GM18909 (cell line): ENCODE measurements around the gene MRPS10.

Source experiments
- ATAC-seq: cut with Tn5 transposase; IDR thresholded peaks from one replicate; pipeline ENCODE4 v1.9.1; 2021; ENCODE audit warnings: mild to moderate bottlenecking; ENCODE audit not compliant: unreplicated experiment, poor library complexity

The MRPS10 gene

DNA sequence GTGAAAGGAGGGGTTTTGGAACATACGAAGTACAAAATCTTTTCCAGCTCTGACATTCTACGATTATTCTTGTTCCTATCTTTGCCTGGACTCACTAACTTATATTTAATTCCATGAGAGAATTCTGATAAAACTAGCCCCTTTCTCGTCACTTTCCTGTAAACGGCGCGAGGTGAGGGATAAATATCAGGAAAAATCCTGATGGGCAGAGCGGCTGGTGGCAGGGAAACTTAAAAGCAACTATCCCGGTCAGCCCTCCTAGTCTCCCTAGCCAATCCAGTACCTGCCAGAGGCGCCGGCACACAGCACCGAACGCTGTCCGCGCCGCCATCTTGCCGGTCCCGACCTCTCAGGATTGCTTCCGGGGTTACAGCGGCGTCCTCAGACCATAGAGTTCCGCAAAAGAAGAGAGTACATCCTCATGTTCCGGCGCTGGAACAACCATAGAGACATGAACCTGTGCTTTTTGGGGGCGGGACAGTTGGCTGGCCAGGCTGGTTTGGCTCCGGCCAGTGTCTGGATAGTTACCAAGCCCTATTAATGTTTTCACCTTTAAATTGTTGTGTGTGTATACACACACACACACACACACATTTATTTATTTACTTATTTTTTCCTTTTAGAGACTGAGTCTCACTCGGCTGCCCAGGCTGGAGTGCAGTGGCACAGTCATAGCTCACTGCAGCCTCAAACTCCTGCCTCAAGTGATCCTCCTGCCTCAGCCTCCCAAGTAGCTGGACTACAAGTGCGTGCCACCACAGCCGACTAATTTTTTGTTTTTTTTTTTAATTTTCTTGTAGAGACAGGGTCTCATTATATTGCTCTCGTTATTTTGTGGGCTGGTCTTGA, at the start of gene MRPS10:
TSS of gene MRPS10 (minus strand) at position 343 of the 849 bp plus-strand sequence. CDS start at position 331, 12 bp downstream.
- ATAC-seq: peak; percentile 95

DNA sequence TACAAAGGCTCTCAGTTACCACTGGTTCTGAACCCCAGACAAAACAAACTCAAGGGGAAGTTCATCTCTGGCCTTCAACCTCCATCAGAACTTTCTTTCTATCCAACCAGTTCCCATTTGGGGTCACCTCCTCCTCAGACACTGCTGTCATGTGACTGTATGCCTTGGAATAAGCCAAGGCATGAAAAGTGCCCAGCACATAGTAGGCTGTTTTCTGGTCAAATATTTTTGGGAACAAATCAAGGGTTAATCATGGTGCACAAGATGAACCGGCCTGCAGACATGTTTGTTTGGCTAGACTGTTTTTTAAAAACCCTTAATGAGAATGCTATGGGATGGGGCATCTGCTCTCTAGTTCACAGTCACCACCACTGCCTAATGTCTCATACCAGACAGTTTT, 48.9 kb upstream of the MRPS10 start:
- no peak for ATAC-seq

DNA sequence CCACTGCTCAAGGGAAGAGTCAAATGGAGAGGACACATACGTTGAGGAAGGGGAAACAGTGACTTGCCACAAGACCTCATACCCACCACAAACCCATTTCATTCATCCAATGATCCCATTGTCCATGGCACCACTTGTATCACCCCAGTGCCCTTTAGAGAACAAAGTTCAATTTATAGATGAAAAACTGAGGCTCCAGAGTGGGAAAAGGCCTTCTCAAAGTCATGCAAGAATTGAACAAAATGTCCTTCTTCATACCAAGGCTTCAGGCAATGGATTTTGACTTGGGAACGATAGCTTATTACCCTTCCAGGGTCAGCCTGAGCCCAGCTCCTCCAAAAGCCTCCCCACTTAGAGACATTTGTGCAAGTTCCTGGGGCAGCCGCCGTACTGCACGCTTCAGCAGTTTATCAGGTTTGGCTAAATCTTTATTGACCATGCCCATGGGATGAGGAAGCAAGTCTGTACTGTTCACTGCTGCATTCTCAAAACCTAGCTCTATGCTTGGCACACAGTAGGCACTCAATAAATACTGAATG, 47.3 kb upstream of the MRPS10 start:
- no peak for ATAC-seq

DNA sequence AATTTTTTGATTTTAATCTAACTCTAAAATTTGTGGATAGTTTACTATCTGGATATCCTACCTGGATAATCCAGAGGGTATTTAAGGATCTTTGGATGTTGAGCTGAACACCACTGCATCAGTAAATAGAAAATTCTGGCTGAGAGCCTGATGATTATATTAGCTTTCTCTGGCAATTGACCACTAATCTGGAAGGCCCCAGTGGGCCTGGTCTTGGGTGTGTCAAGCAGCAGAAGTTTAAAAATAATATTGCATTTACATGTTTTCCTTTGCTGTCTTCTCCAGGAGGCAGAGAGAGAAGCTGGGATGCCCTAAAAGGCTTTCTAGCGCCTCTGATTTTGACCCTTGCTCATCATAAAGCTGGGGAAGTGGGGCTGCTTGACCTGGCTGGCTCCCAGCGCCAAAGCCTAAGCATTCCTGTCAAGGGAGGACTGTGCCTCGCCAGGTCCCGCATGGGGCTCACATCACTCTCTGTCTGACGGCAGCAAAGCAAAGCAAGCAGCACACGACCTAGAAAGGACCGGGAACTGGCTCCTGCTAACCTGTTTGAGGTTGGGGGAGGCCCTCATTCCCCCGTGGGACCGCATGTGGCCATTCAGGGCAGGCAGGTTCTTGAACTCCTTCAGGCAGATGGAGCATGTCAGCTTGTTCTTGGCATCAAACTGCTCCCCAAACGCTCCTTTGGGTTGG, 46.6 kb upstream of the MRPS10 start:
- no peak for ATAC-seq

DNA sequence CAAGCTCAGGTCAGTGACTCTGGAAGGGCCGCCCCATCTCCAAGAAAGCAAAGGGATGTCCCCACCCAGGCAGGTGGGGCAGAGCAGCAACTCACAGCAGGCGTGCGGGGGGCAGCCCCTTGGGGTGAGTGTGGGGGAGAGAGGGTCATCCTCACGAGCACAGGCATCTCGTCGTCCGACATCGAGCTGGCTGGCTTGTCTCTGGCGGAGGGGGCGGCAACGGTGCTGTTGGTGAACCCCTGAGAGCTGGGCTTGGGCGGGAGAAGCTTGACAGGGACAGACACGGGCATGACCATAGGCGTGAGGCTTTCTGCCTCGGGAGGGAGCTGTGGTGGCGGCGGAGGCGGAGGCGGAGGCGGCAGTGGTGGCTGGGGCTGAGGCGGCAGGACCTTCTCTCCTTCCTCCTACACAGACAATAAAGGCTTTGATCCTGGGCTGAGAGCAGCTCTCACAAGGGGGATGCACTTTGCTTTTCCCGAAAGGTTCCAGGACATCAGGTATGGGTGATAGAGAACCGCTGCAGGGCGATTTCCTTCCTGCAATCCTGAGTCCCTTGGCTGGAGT, 45.6 kb upstream of the MRPS10 start:
- no peak for ATAC-seq

DNA sequence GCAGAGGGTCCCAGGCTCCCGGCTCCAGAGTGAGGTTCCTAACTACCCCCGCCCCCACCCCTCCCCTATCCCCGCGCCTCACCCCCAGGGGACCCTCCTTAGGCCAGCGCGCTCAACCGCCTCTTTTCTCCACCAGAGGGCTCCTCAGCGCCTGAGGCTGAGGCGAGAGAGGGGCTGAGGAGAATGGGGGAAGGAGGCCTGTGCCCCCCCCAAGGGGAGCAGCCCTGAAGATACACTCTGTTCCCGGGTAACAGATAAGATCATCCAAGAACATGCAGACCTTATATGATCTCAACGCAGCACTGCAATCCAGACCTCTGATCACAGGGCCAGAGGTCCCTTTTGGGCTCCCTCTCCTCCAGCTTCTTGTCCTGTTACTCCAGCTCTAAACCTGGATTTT, 43.3 kb upstream of the MRPS10 start:
- no peak for ATAC-seq

DNA sequence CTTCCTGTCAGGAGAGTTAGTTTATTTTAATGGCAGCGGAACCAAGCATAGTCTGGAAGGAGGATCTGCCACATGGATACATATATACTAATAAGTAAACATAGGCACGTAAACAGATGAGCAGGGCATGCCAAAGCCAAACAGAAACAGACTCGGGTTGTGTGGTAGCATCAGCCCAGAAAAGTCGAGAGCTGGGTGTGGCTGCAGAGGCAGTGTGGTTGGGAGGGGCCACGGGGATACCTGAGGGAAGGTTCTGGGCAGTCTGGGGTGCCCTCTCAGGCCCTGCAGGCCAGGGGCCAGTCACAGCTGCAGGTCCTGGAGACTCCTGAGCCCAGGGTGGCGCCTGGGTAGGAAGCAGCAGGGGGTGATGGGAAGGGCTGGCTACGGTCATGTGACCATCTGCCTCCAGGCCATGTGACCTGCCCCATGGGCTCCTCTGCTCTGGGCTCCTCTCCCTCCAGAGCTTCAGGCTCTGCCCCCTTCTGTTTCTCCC, 42.8 kb upstream of the MRPS10 start:
- ATAC-seq: no peak

DNA sequence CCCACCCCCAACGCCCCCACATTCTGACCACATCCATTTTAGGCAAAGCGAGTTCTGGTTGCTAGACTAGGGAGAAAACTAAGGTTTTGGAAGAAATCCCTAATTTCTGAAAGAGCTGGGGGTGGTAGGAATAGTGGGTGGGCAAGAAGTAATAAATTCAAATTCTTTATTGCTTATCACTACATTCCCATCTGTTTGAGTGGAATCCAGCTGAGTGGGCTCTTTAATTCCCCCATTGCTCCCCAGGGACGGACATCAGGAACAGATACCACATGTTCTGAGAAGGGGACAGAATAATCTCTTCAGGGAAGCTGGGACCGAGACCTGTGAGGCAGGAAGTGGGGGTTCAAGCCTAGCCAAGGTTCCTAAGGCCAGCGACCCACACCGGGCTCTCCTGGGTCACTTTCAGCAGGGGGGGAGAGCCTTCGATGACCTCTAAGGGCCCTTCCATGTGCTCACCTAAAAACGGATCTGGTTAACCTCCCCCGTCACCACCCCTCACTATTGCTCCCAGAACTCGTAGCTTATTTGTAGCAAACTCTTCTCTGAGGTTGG, 42.3 kb upstream of the MRPS10 start:
- no peak for ATAC-seq

DNA sequence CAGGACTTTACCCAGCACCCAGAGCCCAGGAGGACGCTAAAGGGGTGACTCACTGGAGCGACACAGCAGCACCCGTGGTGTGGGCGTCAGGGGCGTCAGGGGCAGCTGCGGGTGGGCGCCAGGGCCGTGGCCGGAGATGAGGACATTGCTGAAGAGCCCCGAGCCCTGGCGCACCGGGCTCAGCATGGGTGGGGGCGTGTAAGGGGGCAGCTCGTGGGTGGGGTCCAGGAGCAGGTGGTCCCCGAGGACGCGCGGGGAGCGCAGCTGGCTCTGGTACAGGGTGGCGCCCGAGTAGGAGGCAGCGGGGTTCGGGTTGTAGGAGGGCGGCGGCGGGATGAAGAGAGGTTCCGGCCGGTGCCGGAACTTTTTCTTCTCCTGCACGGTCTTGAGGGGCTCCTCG, 41.6 kb upstream of the MRPS10 start:
- ATAC-seq: no peak

DNA sequence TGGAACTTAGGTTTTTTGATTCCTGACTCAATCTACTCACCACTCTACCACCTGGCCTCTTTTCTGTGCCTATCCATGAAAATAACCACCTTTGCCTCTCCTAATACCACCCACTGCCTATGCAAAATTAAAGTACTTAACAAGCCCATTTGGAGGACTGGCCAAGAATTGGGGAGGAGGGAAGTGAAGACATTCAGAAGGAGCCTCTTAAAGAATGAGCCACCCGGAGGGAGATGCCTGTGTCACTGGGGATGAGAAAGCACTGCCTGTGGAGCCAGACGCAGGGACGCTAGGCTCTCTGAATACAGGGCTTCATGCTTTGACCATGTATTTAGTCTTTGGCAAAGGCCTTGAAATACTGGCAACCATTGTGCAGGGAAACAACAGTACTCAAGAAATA, 40.0 kb upstream of the MRPS10 start:
- ATAC-seq: no peak

DNA sequence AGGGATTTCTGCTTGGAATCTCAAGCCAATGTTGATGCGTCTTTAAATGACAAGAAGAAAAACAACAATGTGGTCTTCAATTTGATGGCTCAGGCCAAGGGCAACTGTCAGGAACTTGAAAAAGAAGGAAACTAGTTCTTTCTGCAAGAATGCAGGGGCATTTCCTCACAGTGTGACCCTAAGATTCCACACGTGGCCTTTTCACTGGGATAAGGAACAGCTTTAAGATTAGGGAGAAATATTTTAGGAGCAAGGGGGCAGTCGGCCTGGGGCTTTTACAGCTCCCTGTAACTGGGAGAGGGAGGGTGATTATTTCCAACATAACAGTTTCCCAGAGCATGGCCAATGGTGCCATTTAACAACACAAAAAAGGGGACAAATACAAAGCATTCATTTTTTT, 39.4 kb upstream of the MRPS10 start:
- no peak for ATAC-seq

DNA sequence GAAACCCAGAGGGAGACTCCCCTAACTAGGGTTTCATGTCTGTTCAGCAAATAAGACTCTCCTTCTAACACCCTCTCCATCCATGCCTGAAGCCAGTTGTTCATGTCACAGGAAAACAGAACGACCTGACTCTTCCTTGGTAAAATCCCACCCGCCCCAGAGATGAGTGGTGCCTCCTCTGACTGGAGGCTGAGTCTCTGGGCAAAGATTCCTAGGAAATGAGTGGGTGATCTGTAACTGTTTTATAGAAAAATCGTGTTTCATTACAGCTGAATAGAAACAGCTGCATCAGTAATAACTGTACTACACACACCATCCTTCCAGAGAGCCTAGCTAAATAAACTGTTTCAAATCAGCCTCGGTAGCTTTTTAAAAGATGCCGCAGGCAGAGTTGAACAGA, 37.4 kb upstream of the MRPS10 start:
- ATAC-seq: no peak

DNA sequence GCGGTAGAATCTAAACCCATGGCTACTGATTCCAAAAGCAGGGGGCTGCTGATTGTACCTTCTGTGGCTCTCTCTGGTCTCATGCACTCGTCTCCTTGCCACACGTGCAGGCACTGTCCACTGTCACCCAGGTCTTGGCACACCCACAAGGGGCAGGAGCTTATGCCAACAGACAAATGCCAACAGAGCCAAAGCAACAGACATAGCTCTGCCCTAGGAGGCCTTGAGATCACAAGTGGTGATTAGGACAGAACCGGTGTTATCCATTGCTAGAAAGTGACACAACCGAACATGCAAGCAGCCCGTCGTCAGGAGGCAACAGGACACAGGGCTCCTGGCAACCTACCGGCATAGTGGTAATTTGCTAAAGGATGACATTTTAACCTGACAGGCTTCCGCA, 36.8 kb upstream of the MRPS10 start:
- no peak for ATAC-seq

DNA sequence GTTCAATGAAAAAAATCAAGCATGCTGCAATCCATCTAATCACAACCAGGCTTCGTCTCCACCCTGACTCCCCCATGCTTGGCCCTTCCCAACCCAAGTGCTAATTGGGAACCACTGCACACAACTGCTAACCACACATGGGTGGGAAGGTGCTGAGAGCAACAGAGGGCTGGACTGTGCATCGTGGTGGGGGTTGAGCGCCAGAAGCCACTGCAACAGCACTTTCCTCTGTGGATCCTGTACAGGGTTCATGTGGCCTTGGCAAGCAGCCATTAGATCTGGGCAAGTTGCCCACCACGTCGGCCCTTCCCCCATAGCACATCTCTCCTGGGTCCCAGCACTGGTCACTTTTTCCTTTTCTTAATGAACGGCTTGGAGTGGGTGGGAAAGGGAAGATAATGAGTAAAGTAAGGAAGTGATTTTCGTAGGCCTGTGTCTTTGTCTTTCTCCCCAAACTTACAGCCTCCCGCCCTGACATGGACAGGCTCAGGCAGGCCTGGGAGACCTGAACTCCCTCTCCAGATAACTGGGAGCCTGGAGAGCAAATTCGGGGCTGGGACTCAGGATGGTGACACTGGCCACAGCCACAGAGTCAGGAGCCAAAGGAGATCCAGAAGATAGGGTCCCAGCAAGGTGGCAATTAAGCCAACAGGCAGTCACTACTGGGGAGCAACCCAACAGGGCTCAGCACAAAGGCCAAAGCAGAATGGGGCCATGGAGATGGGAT, 34.4 kb upstream of the MRPS10 start:
- no peak for ATAC-seq

DNA sequence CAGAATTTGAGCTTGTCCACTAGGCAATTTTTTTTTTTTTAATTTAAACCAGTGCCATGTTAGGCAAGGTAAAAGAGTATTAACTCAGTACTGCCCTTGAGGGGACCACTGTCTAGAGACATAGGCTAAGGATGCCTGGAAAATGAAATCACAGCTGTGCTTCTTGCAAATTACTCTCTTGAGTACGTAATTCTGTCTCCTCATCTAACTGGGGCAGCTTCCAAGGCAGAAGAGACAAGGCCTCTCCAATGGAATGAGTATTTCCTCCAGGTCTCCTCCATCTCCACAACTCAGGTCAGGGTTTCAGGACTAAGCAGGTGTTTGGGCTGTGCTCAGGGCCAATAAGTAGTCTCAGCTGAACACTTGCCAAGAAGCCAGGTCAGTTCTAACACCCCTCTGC, 33.8 kb upstream of the MRPS10 start:
- ATAC-seq: no peak

DNA sequence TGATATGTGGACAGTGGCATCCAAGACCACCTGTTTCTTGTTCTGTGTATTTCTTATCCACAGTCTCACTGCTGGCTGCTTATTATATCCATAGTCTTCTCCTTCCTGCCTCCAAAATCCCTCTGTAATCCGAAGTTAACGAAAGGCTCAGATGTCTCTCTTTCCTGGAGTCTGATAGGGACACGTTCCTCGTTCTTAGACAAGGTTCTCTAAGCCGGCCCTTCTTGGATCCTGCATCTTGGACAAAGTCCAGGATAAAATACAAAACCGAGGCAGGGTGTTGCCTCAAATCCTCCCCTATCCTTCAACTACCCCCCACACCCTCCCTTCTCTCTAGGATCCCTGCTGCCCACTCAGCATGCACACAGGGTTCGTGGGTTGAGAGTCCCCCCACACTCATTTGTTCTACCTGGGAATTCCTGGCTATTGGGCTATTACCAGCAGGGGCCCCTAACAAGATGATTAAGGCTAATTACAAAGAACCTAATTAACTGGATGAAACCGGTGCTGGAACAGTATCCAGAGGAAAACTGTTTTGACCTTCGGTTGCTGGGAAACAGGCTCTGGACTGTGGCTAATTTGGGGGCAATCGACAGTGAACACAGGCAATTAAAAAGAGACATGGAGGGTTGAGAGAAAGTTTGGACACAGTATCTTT, 32.7 kb upstream of the MRPS10 start:
- no peak for ATAC-seq

DNA sequence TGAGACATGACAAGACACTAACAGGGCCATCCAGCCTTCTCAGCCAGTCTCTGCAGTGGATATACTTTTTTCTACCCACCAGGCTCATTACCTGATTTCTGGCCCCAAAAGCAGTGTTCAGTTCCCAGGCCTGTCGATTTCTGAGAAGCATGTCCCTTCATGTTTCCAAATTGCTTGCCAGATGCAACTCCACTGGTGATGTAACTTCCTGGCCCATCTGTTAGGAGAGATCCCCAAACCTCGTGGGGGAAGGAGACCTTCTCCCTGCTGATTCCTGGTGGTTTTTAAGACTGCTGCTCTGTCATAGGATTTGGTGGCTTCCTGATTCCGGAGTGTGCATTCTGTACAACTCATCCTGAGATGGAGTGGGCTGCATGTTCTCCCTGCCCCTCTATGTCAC, 31.6 kb upstream of the MRPS10 start:
- no peak for ATAC-seq

DNA sequence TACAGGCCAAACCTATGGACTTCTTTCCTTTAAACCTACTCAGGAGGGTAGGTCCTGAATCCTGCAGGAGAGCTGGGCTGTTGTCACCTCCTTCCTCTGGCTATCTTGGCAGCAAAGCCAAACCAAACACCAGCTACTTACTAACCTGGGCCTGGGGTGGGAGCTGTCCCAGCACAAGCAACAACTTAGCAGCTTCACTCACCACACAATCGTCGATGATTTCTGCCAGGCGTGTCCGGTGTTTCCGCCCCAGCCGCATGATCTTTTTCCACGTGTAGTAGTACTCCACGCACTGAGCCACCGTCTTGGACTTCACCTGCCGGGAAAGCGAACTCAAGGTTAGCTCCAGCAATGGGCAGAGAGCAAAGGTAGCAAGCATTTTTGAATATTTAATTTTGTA, 25.4 kb upstream of the MRPS10 start:
- ATAC-seq: no peak

DNA sequence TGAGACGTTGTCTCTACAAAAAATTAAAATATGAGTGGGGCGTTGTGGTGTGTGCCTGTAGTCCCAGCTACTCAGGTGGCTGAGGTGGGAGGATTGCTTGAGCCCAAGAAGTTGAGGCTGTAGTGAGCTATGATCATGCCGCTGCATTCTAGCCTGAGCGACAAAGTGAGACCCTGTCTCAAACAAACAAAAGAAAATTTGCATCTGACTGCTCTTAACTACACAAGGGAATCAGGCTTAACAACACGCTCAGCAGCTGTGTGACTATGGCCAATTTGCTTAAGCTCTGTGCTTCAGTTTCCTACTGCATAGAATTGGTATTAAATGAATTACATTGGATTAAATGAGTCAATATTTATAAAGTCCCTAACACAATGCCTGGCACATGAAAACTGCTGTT, 24.3 kb upstream of the MRPS10 start:
- no peak for ATAC-seq
